ENCODE data around the gene ING5.

Gene ING5

DNA sequence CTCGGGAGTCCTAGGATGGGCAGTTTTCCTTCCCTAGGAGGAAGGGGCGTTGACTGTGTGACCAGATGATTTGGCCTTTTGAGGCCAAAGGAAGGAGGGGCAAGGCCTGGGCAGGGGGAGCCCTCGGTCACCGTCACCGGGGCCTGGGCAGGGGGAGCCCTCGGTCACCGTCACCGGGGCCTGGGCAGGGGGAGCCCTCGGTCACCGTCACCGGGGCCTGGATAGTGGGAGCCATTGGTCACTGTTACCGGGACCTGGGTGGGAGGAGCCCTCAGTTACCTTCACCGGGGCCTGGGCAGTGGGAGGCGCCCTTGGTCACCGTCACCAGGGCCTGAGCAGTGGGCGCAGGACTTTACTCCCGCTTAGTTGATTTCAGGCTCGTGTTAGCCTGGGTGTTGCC is 49.9 kb downstream of the ING5 start:
- no peak overlapping the region for H3K27ac ChIP-seq (ENCODE audit: low read depth, low read length)
- H3K4me2 ChIP-seq (ENCODE audit: low read length): no peak overlapping the region
- TF ChIP-seq, protein P1, sequence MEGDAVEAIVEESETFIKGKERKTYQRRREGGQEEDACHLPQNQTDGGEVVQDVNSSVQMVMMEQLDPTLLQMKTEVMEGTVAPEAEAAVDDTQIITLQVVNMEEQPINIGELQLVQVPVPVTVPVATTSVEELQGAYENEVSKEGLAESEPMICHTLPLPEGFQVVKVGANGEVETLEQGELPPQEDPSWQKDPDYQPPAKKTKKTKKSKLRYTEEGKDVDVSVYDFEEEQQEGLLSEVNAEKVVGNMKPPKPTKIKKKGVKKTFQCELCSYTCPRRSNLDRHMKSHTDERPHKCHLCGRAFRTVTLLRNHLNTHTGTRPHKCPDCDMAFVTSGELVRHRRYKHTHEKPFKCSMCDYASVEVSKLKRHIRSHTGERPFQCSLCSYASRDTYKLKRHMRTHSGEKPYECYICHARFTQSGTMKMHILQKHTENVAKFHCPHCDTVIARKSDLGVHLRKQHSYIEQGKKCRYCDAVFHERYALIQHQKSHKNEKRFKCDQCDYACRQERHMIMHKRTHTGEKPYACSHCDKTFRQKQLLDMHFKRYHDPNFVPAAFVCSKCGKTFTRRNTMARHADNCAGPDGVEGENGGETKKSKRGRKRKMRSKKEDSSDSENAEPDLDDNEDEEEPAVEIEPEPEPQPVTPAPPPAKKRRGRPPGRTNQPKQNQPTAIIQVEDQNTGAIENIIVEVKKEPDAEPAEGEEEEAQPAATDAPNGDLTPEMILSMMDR (IDR thresholded peaks at IDR 0.05; ENCODE audit: low read depth, low read length, poor library complexity, severe bottlenecking): no peak
- H3F3A ChIP-seq (ENCODE audit: control insufficient read depth, insufficient read depth): no peaks in the 10 kb centered on the region
- no peaks in the 10 kb centered on the region for H3K9me3 ChIP-seq (ENCODE audit: control insufficient read depth, insufficient read depth, low read length)
- H3K36me3 ChIP-seq (ENCODE audit: control insufficient read depth, low read length): peaks cover 68% of the 10 kb centered on the region
- H4K20me1 ChIP-seq (ENCODE audit: control insufficient read depth, insufficient read depth, low read depth, low read length): no peaks in the 10 kb centered on the region
- H3K27me3 ChIP-seq (ENCODE audit: control insufficient read depth, low read length): no peaks in the 10 kb centered on the region
- no peaks in the 10 kb centered on the region for H3K4me1 ChIP-seq (ENCODE audit: control insufficient read depth, low read length)
- no peaks in the 10 kb centered on the region for H3K79me2 ChIP-seq (ENCODE audit: control insufficient read depth, low read length)
- no peaks in the 10 kb centered on the region for H3K9me2 ChIP-seq (replicated peaks; ENCODE audit: control insufficient read depth, low read length)
- no peak overlapping the region for H3K4me3 ChIP-seq (ENCODE audit: low read length)

DNA sequence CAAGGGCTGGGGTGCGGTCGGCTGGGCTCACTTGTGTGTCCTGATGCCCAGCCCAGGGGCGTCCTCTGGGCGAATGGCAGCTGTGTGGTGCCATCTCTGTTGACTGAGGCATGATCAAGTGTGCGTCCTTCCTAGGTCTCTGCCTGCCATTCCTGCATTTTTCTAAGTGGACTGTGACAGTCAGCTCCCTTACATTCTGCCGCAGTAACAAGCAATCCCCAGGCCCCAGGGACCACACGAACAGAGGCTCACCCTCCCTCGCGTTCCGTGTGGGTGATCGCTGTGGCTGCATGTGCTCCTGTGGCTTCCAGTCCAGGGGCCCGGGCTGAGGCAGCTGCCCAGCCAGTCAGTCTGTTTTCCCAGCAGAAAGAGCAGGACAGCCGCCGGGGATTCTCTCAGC is 50.4 kb downstream of the ING5 start:
- Histone ChIP-seq H3K4me2 (ENCODE audit: low read length) (no peak overlapping the region), H3K27ac (ENCODE audit: low read depth, low read length) (no peak overlapping the region), H3K79me2 (ENCODE audit: control insufficient read depth, low read length) (no peaks in the 10 kb centered on the region), H3K9me2 (replicated peaks; ENCODE audit: control insufficient read depth, low read length) (no peaks in the 10 kb centered on the region), H3K9me3 (ENCODE audit: control insufficient read depth, insufficient read depth, low read length) (no peaks in the 10 kb centered on the region), H3K36me3 (ENCODE audit: control insufficient read depth, low read length) (peaks cover 71% of the 10 kb centered on the region), H3K27me3 (ENCODE audit: control insufficient read depth, low read length) (no peaks in the 10 kb centered on the region), H3F3A (ENCODE audit: control insufficient read depth, insufficient read depth) (no peaks in the 10 kb centered on the region), H3K4me3 (ENCODE audit: low read length) (no peak overlapping the region), H4K20me1 (ENCODE audit: control insufficient read depth, insufficient read depth, low read depth, low read length) (no peaks in the 10 kb centered on the region), H3K4me1 (ENCODE audit: control insufficient read depth, low read length) (no peaks in the 10 kb centered on the region)
- TF ChIP-seq EZH2phosphoT487 (IDR thresholded peaks at IDR 0.05; ENCODE audit: borderline replicate concordance, low read length): no peak
- TF ChIP-seq, protein P1 (IDR thresholded peaks at IDR 0.05; ENCODE audit: low read depth, low read length, poor library complexity, severe bottlenecking): no peak

DNA sequence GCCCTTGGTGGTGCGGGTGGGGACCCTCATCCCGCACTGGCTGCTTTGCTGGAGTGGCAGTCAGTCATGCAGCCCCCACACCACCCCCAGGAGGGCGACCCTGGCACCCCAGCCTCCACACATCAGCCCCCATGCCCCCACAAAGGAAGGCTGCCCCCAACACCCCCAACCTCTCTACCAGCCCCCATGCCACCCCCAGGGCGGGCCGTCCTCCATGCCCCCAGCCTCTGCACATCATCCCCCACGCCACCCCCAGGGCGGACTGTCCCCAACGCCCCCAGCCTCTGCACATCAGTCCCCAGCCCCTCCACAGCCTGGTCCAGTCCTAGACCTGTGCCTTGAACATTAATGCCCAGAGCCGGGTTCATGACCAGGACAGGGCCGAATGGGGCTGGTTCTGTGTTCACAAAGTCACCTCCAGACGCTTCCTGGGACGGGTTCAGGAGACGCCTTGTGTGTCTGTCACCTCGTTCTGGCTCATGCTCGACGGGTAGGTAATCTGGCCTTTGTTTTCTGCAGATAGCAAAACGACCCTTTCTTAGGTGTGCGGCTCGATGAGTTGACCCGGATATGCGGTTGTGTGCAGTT is 50.9 kb downstream of the ING5 start:
- Histone ChIP-seq H3F3A (ENCODE audit: control insufficient read depth, insufficient read depth) (no peaks in the 10 kb centered on the region), H3K9me3 (ENCODE audit: control insufficient read depth, insufficient read depth, low read length) (no peaks in the 10 kb centered on the region), H4K20me1 (ENCODE audit: control insufficient read depth, insufficient read depth, low read depth, low read length) (no peaks in the 10 kb centered on the region), H3K4me2 (ENCODE audit: low read length) (no peak overlapping the region), H3K4me3 (ENCODE audit: low read length) (no peak overlapping the region), H3K79me2 (ENCODE audit: control insufficient read depth, low read length) (no peaks in the 10 kb centered on the region), H3K9me2 (replicated peaks; ENCODE audit: control insufficient read depth, low read length) (no peaks in the 10 kb centered on the region), H3K27ac (ENCODE audit: low read depth, low read length) (no peak overlapping the region), H3K36me3 (ENCODE audit: control insufficient read depth, low read length) (peaks cover 71% of the 10 kb centered on the region), H3K4me1 (ENCODE audit: control insufficient read depth, low read length) (no peaks in the 10 kb centered on the region), H3K27me3 (ENCODE audit: control insufficient read depth, low read length) (no peaks in the 10 kb centered on the region)
- TF ChIP-seq, protein P1 (IDR thresholded peaks at IDR 0.05; ENCODE audit: low read depth, low read length, poor library complexity, severe bottlenecking): no peak
- no peak for TF ChIP-seq EZH2phosphoT487 (IDR thresholded peaks at IDR 0.05; ENCODE audit: borderline replicate concordance, low read length)
